GM23338 (cell line): Measurements from ENCODE around the gene DGKH. TPM values are rescaled to one million over a fixed set of nuclear protein-coding genes. Genes with fewer than 3 reads are reported as not detected.

Experiments used
- ATAC-seq: fragments of 200-7000 bp; cut with Tn5 transposase; 3 replicates; pipeline ENCODE4 v1.9.1; 2020
- DNase-seq: peaks from one replicate; pipeline ENCODE4 v3.0.0-alpha.2; 2015; ENCODE audit warnings: low spot score
- H2AFZ ChIP-seq: fragments of 200-600 bp; sonication (generic); 2 replicates; pipeline ENCODE4 v1.8.0; 2016; ENCODE audit warnings: antibody characterized with exemption, mild to moderate bottlenecking, moderate library complexity
- H3F3A ChIP-seq: fragments of 200-600 bp; sonication (generic); replicated peaks from 2 replicates; pipeline ENCODE4 v1.8.0; 2017; ENCODE audit warnings: antibody characterized with exemption, mixed run types, low read depth
- H3K27ac ChIP-seq: fragments of 200-600 bp; sonication (generic); 2 replicates; pipeline ENCODE4 v1.6.1; 2016; ENCODE audit warnings: low read depth
- H3K27me3 ChIP-seq: fragments of 200-600 bp; sonication (generic); 2 replicates; pipeline ENCODE4 v1.8.0; 2016; ENCODE audit warnings: mild to moderate bottlenecking, mixed run types, moderate library complexity; ENCODE audit not compliant: insufficient read depth
- H3K36me3 ChIP-seq: fragments of 200-600 bp; sonication (generic); 2 replicates; pipeline ENCODE4 v1.8.0; 2016; ENCODE audit warnings: mild to moderate bottlenecking; ENCODE audit not compliant: insufficient read depth
- H3K4me1 ChIP-seq: fragments of 200-600 bp; sonication (generic); 2 replicates; pipeline ENCODE4 v1.8.0; 2016; ENCODE audit warnings: mild to moderate bottlenecking, moderate library complexity; ENCODE audit not compliant: insufficient read depth
- H3K4me2 ChIP-seq: fragments of 200-600 bp; sonication (generic); 2 replicates; pipeline ENCODE4 v1.7.1; 2017; ENCODE audit warnings: mixed run types
- H3K4me3 ChIP-seq: fragments of 200-600 bp; sonication (generic); 2 replicates; pipeline ENCODE4 v1.6.1; 2016; ENCODE audit warnings: mixed run types
- H3K79me2 ChIP-seq: fragments of 200-600 bp; sonication (generic); replicated peaks from 2 replicates; pipeline ENCODE4 v1.8.0; 2017; ENCODE audit warnings: mild to moderate bottlenecking; ENCODE audit not compliant: insufficient read depth
- H3K9me2 ChIP-seq: fragments of 200-600 bp; sonication (generic); 2 replicates; pipeline ENCODE4 v1.8.0; 2017; ENCODE audit not compliant: insufficient read depth
- H4K20me1 ChIP-seq: fragments of 200-600 bp; sonication (generic); replicated peaks from 2 replicates; pipeline ENCODE4 v1.8.0; 2017; ENCODE audit warnings: mild to moderate bottlenecking; ENCODE audit not compliant: insufficient read depth
- H3K27ac Mint-ChIP-seq: 2 replicates; pipeline ENCODE4 v1.8.0; 2020; ENCODE audit warnings: inconsistent platforms, mild to moderate bottlenecking, moderate library complexity, mixed read lengths
- H3K27me3 Mint-ChIP-seq: 3 replicates; pipeline ENCODE4 v1.8.0; 2022; ENCODE audit warnings: low read depth, mild to moderate bottlenecking, moderate library complexity, mixed read lengths, inconsistent platforms; ENCODE audit not compliant: insufficient read depth, poor library complexity
- H3K36me3 Mint-ChIP-seq: 3 replicates; pipeline ENCODE4 v1.8.0; 2021; ENCODE audit warnings: low read depth, mild to moderate bottlenecking, inconsistent platforms, moderate library complexity, mixed read lengths
- H3K4me1 Mint-ChIP-seq: 3 replicates; pipeline ENCODE4 v1.8.0; 2020; ENCODE audit warnings: mild to moderate bottlenecking, inconsistent platforms, mixed read lengths
- H3K4me3 Mint-ChIP-seq: 3 replicates; pipeline ENCODE4 v1.8.0; 2021; ENCODE audit warnings: moderate library complexity, mild to moderate bottlenecking, inconsistent platforms, mixed read lengths
- H3K9me3 Mint-ChIP-seq: 3 replicates; pipeline ENCODE4 v1.8.0; 2020; ENCODE audit warnings: moderate library complexity, mild to moderate bottlenecking, inconsistent platforms, mixed read lengths
- ETS1 ChIP-seq: IDR thresholded peaks from 2 replicates; pipeline ENCODE4 v1.6.1; 2016; ENCODE audit warnings: antibody characterized with exemption
- POLR2AphosphoS5 ChIP-seq: IDR thresholded peaks from 2 replicates; pipeline ENCODE4 v1.6.1; 2016; ENCODE audit warnings: antibody characterized with exemption, low read depth
- ZNF114 ChIP-seq: fragments of 250-450 bp; sonication (Bioruptor Pico); IDR thresholded peaks from 2 replicates; pipeline ENCODE4 v1.5.0; 2020; ENCODE audit warnings: mild to moderate bottlenecking, moderate library complexity
- long read RNA-seq: library from polyadenylated mRNA; unstranded; transcript quantifications from one replicate; pipeline ENCODE4 v2.0.0, GENCODE V29; 2020; ENCODE audit not compliant: unreplicated experiment
- polyA plus RNA-seq: library from polyadenylated mRNA; unstranded; fragments of >200 nt; fragmentation: Nextera tagmentation; extraction: Ambion mirVana; gene quantifications from 2 replicates; pipeline ENCODE4 v1.2.1, GENCODE V29; 2016
- total RNA-seq: library from RNA; depleted of rRNA; stranded (reverse); fragments of >200 nt; shearing (Covaris generic); gene quantifications from 2 replicates; pipeline ENCODE4 v1.2.3, GENCODE V29; 2014; rRNA removed
- TF ChIP-seq, protein P1 (sequence below): fragments of 250-450 bp; sonication (Bioruptor Pico); IDR thresholded peaks from 2 replicates; pipeline ENCODE4 v1.5.0; 2020; ENCODE audit warnings: mild to moderate bottlenecking, moderate library complexity
- TF ChIP-seq, protein P2 (sequence below), 2 experiments: fragments of 200-600 bp in 1 of 2; sonication (generic) in 1 of 2; conservative IDR thresholded peaks; 2 replicates each; pipeline versions ENCODE4 v1.5.1 to v1.6.1; 2016 to 2017; ENCODE audit warnings: antibody characterized with exemption in 2 of 2, low read depth in 2 of 2, mild to moderate bottlenecking in 2 of 2, moderate library complexity in 1 of 2

DGKH gene, protein sequence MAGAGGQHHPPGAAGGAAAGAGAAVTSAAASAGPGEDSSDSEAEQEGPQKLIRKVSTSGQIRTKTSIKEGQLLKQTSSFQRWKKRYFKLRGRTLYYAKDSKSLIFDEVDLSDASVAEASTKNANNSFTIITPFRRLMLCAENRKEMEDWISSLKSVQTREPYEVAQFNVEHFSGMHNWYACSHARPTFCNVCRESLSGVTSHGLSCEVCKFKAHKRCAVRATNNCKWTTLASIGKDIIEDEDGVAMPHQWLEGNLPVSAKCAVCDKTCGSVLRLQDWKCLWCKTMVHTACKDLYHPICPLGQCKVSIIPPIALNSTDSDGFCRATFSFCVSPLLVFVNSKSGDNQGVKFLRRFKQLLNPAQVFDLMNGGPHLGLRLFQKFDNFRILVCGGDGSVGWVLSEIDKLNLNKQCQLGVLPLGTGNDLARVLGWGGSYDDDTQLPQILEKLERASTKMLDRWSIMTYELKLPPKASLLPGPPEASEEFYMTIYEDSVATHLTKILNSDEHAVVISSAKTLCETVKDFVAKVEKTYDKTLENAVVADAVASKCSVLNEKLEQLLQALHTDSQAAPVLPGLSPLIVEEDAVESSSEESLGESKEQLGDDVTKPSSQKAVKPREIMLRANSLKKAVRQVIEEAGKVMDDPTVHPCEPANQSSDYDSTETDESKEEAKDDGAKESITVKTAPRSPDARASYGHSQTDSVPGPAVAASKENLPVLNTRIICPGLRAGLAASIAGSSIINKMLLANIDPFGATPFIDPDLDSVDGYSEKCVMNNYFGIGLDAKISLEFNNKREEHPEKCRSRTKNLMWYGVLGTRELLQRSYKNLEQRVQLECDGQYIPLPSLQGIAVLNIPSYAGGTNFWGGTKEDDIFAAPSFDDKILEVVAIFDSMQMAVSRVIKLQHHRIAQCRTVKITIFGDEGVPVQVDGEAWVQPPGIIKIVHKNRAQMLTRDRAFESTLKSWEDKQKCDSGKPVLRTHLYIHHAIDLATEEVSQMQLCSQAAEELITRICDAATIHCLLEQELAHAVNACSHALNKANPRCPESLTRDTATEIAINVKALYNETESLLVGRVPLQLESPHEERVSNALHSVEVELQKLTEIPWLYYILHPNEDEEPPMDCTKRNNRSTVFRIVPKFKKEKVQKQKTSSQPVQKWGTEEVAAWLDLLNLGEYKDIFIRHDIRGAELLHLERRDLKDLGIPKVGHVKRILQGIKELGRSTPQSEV
- 6.6 and 7.5 TPM in 2 replicates for total RNA-seq
- polyA plus RNA-seq: 1.4 and 2.1 TPM in 2 replicates
- long read RNA-seq: 0 reads

DNA sequence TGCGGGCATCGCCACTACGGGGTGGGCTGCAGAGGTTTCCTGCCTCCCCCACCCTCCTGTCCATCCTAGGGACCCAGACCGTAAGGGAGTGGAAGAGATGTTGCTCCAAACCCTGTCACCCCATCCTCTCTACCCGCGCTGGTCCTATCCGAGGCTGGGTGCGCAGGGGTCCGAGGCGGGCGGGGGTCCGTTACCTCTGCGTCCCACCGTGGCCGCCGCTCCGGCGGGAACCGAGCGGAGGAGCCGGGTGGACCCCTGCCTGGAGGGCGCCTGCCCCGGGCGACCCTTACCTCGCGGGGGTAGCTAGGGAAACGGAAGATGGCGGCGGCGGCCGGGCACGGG is at the start of gene DGKH:
Gene DGKH (plus strand): TSS at position 307 of the 342 bp plus-strand sequence. CDS start 126 bp downstream, outside the sequence.
- Histone ChIP-seq H4K20me1 (peaks cover 21% of the 10 kb centered on the region), H3K79me2 (peaks cover 8% of the 10 kb centered on the region), H3K4me2 (peak within 1 kb of the TSS; percentile 100), H3K36me3 (no peaks in the 10 kb centered on the region), H3K4me1 (peaks cover 14% of the 10 kb centered on the region), H3K4me3 (peak within 1 kb of the TSS; percentile 91), H3K9me2 (no peaks in the 10 kb centered on the region), H3K27me3 (peaks cover 58% of the 10 kb centered on the region), H2AFZ (peak within 1 kb of the TSS; percentile 95), H3K27ac (no peak within 1 kb of the TSS), H3F3A (peaks cover 15% of the 10 kb centered on the region)
- H3K4me1 Mint-ChIP-seq: peaks cover 5% of the 10 kb centered on the region; the same call in 2 of the 3 replicates
- DNase-seq (peak; percentile 27), ATAC-seq (peak; percentile 57)
- no peaks in the 10 kb centered on the region for H3K9me3 Mint-ChIP-seq
- H3K4me3 Mint-ChIP-seq: peak within 1 kb of the TSS; percentile 82
- no peaks in the 10 kb centered on the region; the same call in 2 of the 3 replicates for H3K36me3 Mint-ChIP-seq
- no peak within 1 kb of the TSS for H3K27ac Mint-ChIP-seq
- H3K27me3 Mint-ChIP-seq: peaks cover 28% of the 10 kb centered on the region
- TF ChIP-seq POLR2AphosphoS5 (no peak), ZNF114 (CRISPR knock-in tag) (no peak), ETS1 (no peak)
- TF ChIP-seq, protein P1, sequence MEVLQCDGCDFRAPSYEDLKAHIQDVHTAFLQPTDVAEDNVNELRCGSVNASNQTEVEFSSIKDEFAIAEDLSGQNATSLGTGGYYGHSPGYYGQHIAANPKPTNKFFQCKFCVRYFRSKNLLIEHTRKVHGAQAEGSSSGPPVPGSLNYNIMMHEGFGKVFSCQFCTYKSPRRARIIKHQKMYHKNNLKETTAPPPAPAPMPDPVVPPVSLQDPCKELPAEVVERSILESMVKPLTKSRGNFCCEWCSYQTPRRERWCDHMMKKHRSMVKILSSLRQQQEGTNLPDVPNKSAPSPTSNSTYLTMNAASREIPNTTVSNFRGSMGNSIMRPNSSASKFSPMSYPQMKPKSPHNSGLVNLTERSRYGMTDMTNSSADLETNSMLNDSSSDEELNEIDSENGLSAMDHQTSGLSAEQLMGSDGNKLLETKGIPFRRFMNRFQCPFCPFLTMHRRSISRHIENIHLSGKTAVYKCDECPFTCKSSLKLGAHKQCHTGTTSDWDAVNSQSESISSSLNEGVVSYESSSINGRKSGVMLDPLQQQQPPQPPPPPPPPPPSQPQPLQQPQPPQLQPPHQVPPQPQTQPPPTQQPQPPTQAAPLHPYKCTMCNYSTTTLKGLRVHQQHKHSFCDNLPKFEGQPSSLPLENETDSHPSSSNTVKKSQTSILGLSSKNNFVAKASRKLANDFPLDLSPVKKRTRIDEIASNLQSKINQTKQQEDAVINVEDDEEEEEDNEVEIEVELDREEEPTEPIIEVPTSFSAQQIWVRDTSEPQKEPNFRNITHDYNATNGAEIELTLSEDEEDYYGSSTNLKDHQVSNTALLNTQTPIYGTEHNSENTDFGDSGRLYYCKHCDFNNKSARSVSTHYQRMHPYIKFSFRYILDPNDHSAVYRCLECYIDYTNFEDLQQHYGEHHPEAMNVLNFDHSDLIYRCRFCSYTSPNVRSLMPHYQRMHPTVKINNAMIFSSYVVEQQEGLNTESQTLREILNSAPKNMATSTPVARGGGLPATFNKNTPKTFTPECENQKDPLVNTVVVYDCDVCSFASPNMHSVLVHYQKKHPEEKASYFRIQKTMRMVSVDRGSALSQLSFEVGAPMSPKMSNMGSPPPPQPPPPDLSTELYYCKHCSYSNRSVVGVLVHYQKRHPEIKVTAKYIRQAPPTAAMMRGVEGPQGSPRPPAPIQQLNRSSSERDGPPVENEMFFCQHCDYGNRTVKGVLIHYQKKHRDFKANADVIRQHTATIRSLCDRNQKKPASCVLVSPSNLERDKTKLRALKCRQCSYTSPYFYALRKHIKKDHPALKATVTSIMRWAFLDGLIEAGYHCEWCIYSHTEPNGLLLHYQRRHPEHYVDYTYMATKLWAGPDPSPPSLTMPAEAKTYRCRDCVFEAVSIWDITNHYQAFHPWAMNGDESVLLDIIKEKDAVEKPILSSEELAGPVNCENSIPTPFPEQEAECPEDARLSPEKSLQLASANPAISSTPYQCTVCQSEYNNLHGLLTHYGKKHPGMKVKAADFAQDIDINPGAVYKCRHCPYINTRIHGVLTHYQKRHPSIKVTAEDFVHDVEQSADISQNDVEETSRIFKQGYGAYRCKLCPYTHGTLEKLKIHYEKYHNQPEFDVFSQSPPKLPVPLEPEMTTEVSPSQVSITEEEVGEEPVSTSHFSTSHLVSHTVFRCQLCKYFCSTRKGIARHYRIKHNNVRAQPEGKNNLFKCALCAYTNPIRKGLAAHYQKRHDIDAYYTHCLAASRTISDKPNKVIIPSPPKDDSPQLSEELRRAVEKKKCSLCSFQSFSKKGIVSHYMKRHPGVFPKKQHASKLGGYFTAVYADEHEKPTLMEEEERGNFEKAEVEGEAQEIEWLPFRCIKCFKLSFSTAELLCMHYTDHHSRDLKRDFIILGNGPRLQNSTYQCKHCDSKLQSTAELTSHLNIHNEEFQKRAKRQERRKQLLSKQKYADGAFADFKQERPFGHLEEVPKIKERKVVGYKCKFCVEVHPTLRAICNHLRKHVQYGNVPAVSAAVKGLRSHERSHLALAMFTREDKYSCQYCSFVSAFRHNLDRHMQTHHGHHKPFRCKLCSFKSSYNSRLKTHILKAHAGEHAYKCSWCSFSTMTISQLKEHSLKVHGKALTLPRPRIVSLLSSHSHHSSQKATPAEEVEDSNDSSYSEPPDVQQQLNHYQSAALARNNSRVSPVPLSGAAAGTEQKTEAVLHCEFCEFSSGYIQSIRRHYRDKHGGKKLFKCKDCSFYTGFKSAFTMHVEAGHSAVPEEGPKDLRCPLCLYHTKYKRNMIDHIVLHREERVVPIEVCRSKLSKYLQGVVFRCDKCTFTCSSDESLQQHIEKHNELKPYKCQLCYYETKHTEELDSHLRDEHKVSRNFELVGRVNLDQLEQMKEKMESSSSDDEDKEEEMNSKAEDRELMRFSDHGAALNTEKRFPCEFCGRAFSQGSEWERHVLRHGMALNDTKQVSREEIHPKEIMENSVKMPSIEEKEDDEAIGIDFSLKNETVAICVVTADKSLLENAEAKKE (CRISPR knock-in tag): no peak
- TF ChIP-seq, protein P2, sequence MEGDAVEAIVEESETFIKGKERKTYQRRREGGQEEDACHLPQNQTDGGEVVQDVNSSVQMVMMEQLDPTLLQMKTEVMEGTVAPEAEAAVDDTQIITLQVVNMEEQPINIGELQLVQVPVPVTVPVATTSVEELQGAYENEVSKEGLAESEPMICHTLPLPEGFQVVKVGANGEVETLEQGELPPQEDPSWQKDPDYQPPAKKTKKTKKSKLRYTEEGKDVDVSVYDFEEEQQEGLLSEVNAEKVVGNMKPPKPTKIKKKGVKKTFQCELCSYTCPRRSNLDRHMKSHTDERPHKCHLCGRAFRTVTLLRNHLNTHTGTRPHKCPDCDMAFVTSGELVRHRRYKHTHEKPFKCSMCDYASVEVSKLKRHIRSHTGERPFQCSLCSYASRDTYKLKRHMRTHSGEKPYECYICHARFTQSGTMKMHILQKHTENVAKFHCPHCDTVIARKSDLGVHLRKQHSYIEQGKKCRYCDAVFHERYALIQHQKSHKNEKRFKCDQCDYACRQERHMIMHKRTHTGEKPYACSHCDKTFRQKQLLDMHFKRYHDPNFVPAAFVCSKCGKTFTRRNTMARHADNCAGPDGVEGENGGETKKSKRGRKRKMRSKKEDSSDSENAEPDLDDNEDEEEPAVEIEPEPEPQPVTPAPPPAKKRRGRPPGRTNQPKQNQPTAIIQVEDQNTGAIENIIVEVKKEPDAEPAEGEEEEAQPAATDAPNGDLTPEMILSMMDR (conservative IDR thresholded peaks at IDR 0.05; ENCODE audit: low read depth in 2 of 2): no peak
